Measurements from ENCODE around the gene UNC13D.

The UNC13D gene

DNA sequence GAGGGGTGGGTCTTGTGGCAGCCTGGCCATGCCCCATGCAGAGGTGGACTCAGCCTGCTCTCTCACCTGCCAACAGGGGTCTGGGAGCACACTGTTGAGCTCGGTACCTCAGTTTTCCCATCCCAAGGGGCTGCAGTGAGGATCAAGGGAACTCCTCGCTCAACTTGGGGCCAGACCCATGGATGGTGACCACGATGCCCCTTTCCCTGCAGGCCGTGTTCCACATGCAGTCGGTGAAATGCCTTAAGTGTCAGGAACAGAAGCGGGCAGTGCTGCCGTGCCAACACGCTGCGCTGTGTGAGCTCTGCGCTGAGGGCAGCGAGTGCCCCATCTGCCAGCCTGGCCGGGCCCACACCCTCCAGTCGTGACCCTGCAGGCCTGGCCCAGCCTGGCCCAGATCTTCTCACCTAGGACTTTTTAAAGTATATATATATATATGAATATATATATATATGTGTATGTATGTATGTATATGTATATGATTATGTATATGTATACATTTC, 20.1 kb downstream of the UNC13D start:
- no peak for DNase-seq (ENCODE audit: low read depth)

DNA sequence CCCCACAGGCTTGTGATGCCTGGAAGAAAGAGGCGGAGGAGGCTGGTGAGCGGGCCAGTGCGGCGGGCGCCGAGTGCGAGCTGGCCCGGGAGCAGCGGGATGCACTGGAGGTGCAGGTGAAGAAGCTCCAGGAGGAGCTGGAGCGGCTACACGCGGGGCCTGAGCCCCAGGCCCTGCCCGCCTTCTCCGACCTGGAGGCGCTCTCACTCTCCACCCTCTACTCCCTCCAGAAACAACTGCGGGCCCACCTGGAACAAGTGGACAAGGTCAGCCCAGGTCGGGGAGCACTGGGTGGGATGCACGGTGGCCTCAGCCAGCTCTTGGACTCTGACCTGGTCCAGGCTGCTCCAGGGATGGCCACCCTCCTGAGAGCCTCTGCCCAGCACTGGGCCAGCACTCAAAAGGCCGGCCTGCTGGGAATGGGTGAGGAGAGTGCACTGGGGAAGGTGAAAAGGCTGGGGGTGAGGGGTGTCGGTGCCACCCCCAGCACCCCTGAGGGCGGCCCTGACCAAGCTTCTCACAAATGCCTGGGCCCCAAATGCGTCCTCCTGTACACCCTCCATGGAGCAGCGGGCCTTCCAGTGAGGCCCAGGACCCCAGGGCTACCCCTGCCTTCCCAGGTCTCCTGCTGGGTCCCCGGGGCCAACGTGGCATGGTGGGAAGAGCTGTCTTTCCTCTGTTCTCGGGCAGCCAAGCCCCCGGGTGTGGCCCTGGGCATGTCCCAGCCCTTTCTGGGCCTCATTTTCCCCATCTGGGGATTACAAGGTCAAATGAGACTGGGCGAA, 20.8 kb downstream of the UNC13D start:
- TF ChIP-seq, protein P1, sequence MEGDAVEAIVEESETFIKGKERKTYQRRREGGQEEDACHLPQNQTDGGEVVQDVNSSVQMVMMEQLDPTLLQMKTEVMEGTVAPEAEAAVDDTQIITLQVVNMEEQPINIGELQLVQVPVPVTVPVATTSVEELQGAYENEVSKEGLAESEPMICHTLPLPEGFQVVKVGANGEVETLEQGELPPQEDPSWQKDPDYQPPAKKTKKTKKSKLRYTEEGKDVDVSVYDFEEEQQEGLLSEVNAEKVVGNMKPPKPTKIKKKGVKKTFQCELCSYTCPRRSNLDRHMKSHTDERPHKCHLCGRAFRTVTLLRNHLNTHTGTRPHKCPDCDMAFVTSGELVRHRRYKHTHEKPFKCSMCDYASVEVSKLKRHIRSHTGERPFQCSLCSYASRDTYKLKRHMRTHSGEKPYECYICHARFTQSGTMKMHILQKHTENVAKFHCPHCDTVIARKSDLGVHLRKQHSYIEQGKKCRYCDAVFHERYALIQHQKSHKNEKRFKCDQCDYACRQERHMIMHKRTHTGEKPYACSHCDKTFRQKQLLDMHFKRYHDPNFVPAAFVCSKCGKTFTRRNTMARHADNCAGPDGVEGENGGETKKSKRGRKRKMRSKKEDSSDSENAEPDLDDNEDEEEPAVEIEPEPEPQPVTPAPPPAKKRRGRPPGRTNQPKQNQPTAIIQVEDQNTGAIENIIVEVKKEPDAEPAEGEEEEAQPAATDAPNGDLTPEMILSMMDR (conservative IDR thresholded peaks at IDR 0.05; ENCODE audit: low read depth, low read length) = no peak
- H3K4me3 ChIP-seq (ENCODE audit: low read length) = no peak overlapping the region
- DNase-seq (ENCODE audit: low read depth) = no peak

More for the DNA sequence above, 20.1 kb downstream of the UNC13D start:
- no peak overlapping the region for H3K4me3 ChIP-seq (ENCODE audit: low read length)
- TF ChIP-seq, protein P1 (conservative IDR thresholded peaks at IDR 0.05; ENCODE audit: low read depth, low read length) = no peak

DNA sequence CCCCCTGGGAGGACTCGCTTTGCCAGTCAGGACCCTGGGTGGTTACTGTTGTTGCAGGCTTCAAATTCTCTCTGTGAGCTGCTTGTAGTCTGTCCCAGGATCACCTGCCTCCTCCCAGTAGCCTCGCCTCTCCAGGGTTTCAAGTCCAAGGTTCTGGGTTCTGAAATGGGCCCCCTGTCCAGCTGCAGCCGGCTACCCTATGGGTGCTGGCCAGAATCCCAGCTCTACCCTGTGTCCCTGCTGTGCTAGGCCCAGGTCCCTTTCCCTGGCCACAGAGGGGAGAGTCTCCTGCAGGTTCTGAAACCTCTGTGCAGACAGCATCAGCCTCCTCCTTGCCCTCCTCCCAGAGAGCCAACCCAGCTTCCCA, 21.4 kb downstream of the UNC13D start:
- TF ChIP-seq, protein P1 (conservative IDR thresholded peaks at IDR 0.05; ENCODE audit: low read depth, low read length) = no peak
- H3K4me3 ChIP-seq (ENCODE audit: low read length) = no peak overlapping the region
- no peak for DNase-seq (ENCODE audit: low read depth)

DNA sequence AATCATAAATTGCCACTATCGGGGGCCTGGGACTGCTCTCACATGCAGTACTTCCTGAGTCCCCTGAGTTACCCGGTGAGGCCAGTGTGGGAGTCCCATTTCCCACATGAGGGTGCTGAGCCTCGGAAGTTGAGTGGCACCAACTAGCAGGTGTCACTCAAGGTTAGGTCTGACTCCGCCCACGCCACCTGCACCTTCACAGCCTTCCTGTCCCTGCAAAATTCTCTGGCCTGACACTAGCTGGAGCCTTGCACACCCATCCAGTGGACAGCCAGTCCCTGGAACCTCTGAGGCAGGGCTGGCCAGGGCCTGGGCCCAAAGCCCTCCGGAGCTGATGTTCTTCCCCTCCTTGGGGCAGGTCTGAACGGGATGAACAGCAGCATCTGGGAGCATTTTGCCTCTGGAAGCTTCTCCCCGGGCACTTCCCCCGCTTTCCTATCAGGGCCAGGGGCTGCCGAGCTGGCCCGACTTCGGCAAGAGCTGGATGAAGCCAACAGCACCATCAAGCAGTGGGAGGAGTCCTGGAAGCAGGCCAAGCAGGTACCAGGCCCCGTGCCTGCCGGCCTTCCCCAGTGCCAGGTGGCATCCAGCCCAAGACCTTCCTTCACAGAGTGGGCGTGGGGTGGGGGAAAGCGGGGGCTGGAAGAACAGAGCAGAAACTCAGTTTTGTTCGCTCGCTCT, 21.9 kb downstream of the UNC13D start:
- peak; percentile 45 for DNase-seq (ENCODE audit: low read depth)
- TF ChIP-seq, protein P1 (conservative IDR thresholded peaks at IDR 0.05; ENCODE audit: low read depth, low read length) = no peak

DNA sequence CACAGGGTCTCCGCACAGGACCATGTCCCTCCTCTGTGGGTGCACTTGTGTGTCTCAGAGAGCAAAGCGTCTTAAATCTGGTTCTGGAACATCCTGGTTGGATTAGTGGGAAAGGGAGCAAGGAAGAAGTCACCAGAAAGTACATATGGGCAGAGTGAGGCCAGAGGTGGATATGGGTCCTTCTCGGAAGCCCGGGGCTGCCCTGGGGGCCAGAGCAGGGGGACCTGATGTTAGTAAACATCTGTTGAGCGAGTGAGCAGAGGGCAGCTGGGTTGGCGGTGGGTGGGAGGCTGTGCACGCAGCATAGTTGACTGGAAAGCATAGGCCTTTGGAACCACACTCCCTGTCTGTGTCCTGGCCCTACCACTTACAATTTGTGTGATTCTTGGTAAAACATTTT, 22.7 kb downstream of the UNC13D start:
- TF ChIP-seq, protein P1 (conservative IDR thresholded peaks at IDR 0.05; ENCODE audit: low read depth, low read length) = no peak
- DNase-seq (ENCODE audit: low read depth) = no peak
- H3K4me3 ChIP-seq (ENCODE audit: low read length) = no peak overlapping the region

More for the DNA sequence above, 21.9 kb downstream of the UNC13D start:
- no peak overlapping the region for H3K4me3 ChIP-seq (ENCODE audit: low read length)

DNA sequence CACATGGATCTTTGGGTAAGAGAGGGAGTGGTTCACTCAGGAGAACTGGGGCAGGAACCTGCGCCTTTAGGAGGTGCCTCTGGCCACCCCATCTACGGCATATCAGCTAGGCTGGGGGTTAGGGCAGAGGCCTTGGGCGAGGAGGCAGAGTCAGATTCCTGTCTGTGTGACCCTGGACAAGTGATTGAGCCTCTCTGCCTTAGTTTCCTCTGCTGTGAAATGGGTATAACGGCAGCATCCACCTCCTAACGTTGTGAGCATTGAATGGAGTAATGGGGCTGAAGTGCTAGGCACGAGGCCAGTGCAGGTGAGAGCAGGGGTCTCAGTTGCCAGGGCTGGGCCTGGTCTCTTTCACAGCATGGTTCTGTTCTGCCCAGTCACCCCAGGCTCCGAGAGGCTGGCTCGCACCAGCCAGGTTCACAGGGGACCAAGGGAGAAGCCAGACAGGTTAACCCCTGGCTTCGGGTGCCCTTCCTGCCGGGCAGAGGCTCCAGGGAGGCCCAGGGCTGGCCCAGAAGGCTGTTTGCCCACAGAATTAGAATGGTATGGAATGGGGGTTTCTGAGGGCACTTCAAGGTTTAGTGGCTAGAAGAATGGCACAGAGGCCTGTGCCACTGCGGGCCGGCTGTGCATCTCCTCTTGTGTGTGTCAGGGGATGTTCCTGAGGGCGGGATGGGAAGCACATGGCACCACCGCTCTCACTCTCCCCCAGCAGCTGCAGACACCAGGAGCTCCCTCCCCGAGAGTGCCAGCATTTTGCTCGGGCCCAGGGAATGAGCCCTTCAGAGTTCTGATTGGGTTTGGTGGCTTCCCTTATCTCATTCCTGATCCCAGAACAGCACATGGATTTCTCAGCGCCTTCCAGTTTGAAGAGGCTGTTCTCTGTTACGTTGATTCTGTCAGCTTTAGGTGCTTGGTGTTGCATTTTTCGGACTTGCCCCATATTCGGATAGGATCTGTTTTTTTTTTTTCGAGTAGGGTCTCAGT, 23.8 kb downstream of the UNC13D start:
- no peak overlapping the region for H3K4me3 ChIP-seq (ENCODE audit: low read length)
- TF ChIP-seq, protein P1 (conservative IDR thresholded peaks at IDR 0.05; ENCODE audit: low read depth, low read length) = no peak
- no peak for DNase-seq (ENCODE audit: low read depth)
